ENCODE measurements around the gene LEMD3.
A peak's percentile ranks its signal among the peaks of the same experiment; 100 is the strongest.

LEMD3 gene

DNA sequence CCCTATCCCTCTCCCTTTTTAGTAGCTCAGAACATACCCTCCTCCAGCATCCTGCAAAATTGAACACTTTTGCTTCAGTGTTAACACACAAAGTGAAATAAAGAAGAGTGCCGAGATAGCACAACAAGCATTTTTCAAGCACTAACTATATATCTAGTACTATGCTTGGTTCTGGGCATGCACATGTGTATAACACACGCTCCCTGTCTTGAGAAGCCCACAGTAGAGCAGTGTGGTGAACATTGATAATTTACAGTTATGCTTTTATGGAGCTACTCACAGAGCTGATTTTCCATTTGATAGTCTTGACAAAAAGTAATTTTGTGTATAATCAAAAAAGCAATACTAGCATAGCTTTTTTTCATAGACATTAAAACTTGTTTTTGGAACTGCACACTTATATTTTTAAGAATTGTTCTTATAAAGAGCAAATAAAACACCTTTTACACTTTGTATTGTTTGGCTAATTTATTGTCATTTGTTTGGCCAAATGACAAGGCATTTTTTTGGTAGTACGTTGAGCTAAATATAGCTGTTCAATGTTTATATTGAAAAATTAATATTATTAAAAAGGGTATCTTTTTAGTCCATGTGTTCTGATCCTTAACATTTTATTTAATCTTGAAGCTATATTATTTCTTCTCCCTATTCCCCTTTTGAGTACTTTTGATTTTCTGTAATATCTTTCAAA lies 39.7 kb downstream of the LEMD3 start:
- no peak for DNase-seq

DNA sequence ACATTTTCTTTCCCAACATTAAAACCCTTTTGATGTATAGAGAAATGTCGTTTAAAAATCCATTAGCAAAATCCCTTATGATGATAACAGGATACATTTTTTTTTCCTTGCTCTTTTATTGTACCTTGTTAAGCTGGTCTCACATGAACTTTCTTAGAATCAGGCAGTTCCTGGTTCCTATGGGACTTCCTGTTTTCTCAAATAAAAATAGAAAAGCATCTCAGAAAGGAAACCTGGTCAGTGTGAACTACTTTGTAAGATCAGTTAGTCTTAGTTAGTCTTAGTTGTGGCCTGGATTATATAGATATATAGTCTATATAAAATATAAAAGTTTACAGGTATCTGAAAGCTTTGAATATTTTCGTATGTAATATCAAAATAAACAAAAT lies 40.3 kb downstream of the LEMD3 start:
- no peak for DNase-seq

DNA sequence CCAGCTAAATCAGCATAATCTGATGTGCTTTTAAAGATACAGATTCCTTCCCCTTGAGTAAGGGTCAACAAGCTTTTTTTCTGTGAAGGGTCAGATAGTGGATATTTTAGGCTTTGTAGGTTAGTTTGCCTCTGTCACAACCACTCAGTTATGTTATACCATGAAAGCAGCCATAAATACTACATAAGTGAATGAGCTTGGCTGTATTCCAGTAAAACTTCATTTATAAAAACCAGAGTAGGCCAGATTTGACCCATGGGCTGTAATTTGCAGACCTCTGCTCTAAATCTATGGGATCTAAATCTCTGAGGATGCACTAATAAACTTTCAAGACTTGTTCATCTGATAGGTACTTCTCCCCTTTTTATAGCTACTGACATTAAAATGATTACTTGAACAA lies 47.7 kb downstream of the LEMD3 start:
- DNase-seq, result no peak

DNA sequence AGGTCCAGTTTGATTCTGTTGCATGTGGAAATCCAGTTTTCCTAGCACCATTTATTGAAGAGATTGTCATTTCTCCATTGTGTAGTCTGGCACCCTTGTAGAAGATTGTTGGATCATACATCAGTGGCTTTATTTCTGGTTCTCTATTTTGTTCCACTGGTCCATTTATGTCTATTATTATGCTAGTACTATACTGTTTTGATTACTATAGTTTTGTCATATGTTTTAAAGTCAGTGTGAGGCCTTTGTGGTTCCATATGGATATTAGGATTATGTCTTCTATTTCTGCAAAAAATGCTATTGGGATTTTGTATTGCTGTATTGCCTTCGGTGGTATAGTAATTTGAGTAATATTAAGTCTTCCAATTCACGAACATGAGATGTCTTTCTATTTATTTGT lies 51.4 kb downstream of the LEMD3 start:
- DNase-seq, result no peak

DNA sequence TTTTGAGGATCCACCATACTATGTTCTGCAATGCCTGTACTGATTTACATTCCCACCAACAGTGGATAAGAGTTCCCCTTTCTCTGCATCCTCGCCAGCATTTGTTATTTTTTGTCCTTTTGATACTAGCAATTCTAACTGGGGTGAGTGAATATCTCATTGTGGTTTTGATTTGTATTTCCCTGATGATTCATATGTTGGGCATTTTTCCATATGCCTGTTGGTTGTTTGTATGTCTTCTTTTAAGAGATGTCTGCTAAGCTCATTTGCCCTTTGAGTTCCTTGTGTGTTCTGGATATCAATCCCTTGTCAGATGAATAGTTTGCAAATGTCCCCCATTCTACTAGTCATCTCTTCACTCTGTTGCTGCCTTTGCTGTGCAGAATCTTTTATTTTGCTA lies 60.1 kb downstream of the LEMD3 start:
- DNase-seq, result no peak

DNA sequence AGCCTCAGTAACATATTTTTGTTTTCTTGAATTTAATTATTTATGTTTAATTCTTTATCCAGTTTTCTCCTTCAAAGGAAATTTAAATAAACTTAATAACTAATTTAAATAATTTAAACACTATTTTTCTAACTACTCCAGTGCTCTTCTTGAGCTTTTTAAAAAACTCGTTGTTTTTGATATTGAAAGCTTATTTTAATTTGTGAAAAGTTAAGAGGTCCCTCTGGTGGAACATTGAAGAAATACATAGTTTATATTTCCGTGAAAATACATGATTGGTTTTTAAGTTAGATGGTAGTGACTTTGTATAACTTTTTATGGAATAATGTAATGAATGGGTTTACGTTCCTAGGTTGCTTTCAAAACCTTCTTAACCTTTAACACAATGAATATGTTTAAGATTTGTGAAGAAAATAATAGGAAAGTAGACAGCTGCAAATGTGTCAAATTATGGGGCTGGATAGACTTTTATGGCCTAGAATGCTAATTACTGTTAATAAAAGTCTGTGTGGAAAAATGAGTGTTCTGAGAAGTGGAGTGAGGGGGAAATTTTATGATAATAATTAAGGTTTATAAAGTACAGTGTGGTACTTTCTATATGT lies 63.2 kb downstream of the LEMD3 start:
- DNase-seq, result no peak

DNA sequence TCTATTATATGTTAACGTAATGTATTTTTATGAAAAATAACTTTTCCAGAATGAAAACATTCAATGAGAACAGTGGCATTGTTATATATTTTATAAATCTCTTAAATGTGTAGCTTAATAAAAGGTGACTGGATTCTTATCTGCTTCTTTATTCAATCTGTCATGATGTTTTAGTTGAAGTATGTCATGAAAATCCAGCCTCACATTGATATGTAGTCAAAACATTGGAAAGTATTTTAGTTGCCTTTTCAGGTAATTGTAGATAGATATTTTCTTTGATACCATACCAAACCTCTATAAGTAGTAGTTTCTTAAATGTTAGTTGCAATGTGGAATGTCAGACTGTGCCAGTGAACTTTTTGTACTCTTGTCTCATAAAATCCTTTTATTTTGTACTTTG lies 67.8 kb downstream of the LEMD3 start:
- no peak for DNase-seq

DNA sequence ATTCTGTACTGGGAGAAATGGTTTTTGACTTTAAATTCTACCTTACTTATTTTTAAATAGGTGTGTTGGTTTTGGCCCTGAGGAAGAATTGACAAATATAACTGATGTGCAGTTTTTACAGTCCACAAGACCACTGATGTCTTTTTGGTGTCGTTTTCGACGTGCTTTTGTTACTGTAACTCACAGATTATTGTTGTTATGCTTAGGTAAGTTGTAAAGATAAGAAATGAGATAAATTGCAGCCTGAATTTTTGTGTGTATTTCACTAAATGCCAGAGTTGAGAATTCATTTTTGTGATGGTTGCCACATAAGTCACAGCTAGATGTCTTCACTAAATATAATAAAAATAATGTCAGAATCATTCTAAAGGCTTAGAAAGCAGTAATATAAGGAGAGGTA lies 69.2 kb downstream of the LEMD3 start:
- DNase-seq, result no peak

DNA sequence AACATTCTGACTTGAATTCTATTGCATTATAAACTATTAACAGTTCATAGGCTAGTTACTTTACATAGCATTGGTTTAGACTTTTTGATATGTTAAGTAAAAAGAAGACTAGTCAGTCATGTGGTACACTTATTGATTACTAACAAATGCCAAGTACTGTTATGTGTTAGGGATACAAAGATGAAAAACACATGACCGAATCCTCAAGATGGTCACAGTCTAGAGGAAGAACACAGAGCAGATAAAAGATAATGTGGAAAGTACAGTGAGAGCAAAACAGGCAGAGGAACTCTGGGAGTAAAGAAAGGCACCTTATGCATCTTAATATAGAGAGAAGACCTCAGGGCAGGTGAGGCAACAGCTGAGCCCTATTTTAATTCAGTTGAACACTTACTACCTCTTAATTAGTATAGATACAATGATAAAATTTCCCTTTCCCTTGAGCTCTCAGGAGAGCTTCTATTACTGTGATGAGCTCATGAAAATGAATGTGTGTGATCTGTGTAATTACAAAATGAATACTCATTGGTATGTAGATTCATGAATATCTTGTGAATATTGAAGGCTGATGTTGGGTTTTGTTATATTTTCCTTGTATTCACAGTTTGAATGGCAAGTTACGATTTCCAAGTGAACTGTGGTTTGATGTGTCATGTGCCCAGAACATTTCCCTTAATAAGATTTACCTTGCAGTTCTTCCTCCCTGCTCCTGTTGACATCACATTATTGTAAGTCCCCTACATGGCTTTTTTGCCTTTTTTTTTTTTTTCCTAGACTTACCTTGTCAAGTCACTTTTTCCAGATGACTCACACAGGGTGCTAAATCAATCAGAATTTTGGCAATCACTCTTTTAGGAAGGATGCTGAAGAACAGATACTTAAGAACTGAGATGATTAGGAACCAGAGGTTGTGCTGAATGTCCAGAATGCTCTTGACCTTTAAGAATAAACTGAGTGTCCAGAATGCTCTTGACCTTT lies 79.6 kb downstream of the LEMD3 start:
- DNase-seq, result no peak

DNA sequence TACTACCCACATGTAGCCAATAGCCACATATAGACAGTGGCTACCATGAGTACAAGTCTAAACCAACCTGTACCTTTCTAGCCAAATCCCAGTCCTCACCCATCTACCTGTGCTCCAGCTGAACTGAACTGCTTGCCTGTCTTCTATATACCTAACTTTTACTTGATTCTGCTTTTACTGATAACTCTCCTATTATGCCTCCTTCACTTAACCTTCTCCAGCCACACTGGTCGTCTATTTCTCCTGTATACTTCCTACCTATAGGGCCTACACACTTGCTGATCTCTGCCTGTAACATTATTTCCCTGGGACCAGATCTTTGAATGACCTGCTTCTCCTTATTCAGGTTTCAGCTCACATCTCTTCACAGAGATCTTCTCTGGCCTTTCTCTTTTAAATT lies 83.1 kb downstream of the LEMD3 start:
- no peak for DNase-seq

DNA sequence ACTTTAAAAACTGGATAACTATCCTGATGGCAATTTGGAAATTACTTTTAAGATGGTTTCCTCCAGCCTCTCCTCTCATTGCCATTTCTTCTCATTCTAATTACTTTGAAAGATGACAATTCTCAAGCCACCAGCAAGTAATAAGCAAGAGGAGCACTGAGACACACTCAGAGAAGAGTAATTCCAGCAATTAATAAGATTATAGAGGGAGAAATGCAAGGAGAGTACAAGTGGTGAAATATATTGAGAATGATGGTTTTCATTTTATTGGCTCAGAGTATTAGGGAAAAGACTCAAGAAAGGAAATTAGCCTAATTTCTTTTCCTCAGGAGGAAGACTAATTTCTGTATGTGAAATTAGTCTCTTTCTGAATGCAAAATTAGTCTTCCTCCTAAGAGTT lies 88.6 kb downstream of the LEMD3 start:
- DNase-seq, result no peak

DNA sequence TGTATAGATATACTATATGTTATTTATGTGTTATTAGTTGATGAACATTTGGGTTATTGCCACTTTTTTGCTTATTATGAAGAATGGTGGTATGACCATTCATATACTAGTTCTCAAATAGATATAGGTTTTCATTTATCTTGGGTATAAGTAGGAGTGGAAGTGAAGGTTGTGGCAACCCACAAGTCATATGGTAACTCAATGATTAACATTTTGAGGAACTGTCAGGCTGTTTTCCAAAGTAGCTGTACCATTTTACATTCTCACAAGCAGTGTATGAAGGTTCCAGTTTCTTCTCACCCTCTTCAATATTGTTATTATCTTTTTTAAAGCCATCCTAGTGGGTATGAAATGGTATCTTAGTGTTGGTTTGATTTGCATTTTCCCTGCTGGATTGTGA lies 90.1 kb downstream of the LEMD3 start:
- no peak for DNase-seq

DNA sequence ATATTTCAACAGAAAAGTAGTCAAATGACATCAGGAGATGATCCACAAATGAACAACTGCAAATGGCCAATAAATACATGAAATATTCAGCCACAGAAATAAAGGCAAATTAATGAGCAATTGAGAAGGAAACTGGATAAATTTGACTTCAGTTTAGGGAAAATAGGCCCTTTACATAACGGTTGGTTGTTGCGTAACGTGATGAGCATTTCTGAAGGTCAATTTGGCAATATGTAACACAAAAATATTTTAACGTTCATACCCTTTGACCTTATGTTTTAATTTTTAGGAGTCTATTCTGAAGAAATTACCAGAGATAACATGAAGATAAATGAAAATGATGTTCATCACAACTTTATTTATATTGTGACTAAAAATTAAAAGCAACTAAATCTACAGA lies 94.4 kb downstream of the LEMD3 start:
- DNase-seq, result no peak

DNA sequence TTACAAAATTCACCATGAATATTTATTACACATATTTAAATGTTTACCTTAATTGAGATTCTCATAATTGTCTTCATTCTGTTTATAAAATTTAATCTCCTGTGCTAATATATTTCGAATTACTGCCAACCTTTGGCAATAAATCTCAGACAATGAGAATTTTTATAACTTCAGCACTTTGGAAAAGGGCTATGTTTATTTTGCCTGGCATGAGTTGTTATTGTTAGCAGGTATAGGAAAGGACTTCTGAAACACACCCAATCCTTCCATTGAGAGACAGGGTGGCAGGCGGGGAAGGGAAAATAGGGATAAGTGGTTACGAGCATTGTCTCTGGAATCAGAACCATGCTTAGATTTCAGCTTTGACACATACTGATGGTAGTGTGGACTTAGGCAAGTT lies 97.0 kb downstream of the LEMD3 start:
- no peak for DNase-seq

DNA sequence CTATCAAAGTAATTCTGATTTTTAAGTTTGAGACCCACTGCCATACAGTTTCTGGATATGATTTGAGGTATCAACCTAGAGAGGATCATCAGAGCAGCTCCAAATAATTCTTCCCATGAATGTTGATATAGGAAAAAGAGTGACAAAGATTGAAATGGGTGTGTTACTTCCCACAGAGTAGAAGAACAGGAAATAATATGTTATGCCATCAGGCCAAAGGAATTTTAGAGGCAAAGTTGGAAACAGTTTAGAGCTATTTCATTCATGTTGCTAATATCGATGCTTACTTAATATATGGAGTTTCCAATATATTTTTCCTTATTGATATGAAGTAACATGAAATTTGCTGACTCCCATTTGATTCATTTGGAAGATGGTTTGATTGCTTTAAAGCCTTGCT lies 100.2 kb downstream of the LEMD3 start:
- no peak for DNase-seq

DNA sequence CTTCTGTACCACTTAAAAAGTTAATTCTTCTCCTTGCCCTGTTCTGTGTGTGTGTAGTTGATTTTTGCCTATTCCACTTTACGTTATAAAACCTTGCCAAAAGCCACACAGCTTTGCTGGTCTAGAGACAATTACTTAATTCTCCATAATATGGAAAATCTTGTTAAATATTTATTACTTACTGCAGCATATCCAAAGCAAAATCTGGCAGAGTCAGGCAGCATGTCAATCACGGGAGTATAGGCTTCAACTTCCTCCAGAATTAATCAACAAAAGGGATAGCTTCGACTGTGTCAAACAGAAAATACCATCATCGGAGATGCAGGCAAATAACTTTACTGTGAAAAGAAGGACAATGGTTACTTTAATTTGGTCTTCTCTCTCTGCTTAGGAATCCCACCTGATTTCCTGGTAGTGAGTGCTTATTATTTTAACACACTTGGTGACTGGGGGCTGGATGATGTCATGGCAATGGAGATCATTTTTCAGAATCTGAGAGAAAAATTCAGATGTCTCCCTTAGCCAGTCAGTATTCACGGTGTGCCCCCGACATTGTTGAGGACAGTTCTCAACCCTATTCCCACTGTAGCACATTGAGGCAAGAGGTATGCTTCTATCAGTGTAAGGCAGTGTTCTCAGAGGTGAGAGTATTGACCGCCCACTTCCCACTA lies 105.4 kb downstream of the LEMD3 start:
- no peak for DNase-seq

DNA sequence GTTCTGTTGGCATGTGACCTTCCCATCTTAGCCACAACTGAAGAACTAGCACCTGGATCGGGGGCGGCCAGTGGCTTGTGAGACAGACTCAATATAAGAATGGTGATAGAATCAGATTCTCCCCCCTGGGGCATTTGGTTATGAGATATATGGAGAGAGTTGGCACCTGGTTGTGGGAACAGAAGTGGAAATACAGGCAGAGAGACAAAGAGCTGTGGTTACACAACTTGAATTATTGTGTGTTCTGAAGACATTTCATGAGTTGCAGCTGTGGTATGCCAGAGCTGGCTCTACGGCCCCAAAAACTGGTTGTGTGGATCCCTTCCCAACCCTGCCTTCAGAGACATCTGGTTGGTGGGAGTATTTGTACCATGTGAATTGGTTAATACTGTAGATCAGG lies 106.2 kb downstream of the LEMD3 start:
- no peak for DNase-seq

DNA sequence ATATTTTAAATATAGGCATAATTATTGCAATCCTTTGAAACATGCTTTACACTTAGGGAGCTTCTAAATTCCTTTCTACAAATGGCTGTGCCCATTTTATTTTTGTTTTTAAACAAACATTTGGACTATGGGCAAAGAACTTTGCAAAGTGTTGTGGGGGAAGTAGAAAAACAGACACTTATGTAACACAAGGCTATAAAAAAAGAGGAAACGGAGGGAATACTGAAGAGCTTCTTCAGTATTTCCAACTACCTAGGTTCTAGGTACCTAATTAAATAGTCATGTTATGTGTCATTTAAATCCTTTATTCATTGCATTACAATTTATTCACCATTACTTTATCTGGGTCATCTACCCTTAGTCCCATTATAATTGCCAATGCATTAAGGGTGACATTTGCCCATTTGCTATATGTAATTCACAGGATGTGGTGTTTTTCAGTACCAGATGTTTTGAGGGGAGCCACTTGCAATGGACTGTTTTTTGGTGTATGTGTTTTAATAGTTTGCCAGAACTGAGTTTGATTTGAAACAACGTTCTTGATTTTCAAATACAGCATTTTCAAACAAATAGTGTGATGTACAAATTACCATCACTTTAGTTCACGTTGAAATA lies 107.6 kb downstream of the LEMD3 start:
- DNase-seq, result no peak

DNA sequence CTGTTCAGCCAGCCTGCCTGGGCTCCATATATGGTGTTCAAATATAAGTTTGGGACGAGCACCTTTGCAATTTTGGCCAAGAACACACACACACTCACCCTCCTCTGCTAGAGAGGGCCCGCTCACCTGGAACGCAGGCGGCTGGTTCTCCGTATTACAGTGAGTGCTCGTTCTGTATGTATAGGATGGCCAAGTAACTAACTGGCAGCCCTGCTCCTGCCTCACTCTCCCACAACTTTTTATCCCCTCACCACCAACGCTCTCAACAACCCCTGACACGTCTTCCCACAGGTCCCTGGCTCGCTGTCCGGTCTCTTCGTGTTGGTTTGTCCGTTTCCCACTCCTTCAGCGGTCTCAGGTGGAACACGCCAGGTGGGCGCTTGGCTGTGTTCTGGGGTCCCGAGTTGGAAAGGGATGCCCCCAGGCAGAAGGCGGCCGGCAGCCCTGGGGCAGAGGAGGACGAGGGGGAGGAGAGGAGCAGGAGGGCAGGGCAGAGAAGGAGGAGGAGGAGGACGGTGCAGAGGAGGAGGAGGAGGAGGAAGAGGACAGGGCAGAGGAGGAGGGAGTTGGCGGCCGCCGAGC lies 108.7 kb downstream of the LEMD3 start:
- DNase-seq, result no peak

DNA sequence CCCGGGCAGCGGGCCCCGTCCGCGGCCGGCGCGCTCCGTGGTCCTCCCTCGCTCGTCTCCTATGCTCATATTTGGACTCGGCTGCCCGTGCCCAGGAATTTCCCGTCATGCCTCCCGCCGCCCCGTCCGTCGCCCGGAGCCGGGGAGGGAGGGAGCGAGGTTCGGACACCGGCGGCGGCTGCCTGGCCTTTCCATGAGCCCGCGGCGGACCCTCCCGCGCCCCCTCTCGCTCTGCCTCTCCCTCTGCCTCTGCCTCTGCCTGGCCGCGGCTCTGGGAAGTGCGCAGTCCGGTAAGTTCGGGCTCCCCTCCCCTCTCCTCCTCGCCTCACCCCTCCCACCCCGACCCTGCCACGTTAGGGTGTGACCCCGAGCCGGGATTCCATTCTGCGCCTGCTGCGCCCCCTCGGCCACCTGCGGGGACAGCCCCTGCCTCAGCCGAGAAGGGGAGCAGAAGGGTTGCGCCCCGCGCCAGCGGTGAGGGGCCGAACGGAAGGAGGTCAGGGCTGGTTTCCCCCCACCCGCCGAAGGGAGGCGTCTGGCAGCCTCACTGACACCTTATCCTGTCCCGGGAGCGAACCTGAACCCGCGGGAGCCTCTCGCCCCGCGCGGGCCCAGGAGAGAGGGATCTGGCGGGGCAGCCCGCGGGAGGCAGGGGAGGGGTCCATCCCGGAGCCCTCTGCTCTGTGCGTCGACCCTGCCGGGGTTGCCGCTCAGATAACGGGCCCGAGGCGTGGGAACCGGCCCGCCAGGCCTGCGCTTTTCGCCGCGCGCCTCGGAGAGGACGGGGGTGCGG lies 109.4 kb downstream of the LEMD3 start, which contains the start of gene MSRB3:
Gene MSRB3, plus strand, starts transcription at position 108 of the 793 bp plus-strand sequence. CDS start 29,897 bp downstream, outside the sequence.
- peak; percentile 31 for DNase-seq

DNA sequence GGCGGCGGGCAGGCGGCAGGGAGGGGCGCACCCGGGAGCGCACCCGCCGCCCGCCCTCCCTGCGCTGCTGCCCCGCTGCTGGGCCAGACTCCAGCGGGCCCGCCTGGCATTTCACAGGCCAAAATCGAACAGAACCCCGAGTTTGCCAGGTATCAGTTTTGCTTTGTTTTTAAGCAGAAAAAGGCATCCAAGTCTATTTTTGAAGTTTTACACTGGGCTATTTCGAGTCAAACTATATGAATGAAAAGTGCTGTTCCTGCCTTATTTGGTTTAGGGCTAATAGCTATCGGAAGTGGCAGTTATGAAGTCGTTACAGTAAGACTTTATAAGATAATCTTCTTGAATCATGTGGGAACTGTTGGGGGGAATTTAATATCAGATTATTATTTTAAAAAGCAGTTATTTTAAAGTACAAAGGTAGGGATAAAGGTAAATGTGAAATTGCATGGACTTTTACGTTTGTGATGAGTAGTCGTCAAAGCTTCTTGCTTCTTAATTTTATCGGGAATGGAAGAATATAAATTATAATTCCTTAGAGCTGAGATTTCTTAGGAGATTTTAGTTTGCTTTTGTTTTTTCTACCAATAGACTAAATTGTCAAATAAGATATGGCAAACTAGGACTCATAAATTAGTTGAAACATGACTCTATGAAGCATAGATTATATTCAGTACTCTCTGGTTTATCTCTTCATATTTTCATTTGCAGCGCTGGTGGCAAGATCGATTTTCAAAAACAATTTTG lies 110.2 kb downstream of the LEMD3 start:
- no peak for DNase-seq

Measured in stimulated activated CD8-positive, alpha-beta memory T cell treated with anti-CD3 and anti-CD28 coated beads, Interleukin-4, amount 100 ng/mL, for 48 hours (primary cell).